Measurements from ENCODE around the gene PHF13.

- TF ChIP-seq CTCF (IDR thresholded peaks at IDR 0.05) (no peak), POLR2A (IDR thresholded peaks at IDR 0.05) (no peak), POLR2AphosphoS5 (IDR thresholded peaks at IDR 0.05) (no peak)
These were observed 17.5 kb downstream of the PHF13 start for GRCh38 chr1:6631058-6631457.

All from prostate gland (tissue), 2 donors.